ENCODE data around the gene CTH. TPM values are rescaled to one million over a fixed set of nuclear protein-coding genes. Genes with fewer than 3 reads are reported as not detected.

CTH gene
- total RNA-seq, 2 donors from 2014 or later = 19.1 to 26.2 TPM

- H3K36me3 ChIP-seq (ENCODE audit: control insufficient read depth, insufficient read depth, low read length) = peaks cover 48% of the 10 kb centered on the region
- no peaks in the 10 kb centered on the region for H3K27me3 ChIP-seq (ENCODE audit: control insufficient read depth, insufficient read depth, low read length, poor library complexity, severe bottlenecking)
- H3K9me3 ChIP-seq (ENCODE audit: control insufficient read depth, low read length) = no peaks in the 10 kb centered on the region
- Mint-ChIP-seq H3K4me3 (no peak overlapping the region), H3K27me3 (ENCODE audit: insufficient read depth) (no peaks in the 10 kb centered on the region), H3K36me3 (ENCODE audit: low read depth) (peaks cover 68% of the 10 kb centered on the region), H3K9me3 (no peaks in the 10 kb centered on the region), H3K4me1 (peaks cover 9% of the 10 kb centered on the region), H3K27ac (no peak overlapping the region)
- DNase-seq = no peak
- WGBS, 2 experiments (ENCODE audit: insufficient coverage in 1 of 2, insufficient read length in 1 of 2) = 100% methylated on average over 1 of the region's 2 CpGs; no CpG with 5 or more reads in 1 of the 2 experiments
- no peak overlapping the region for H3K4me3 ChIP-seq (ENCODE audit: low read length)
- H3K27ac ChIP-seq (ENCODE audit: low read depth, low read length) = no peak overlapping the region
- H3K9ac ChIP-seq (ENCODE audit: extremely low read depth, low read length, poor library complexity, severe bottlenecking) = no peak overlapping the region
- no peaks in the 10 kb centered on the region for H3K4me1 ChIP-seq (ENCODE audit: control insufficient read depth, insufficient read depth, low read length)
- TF ChIP-seq, protein P1, sequence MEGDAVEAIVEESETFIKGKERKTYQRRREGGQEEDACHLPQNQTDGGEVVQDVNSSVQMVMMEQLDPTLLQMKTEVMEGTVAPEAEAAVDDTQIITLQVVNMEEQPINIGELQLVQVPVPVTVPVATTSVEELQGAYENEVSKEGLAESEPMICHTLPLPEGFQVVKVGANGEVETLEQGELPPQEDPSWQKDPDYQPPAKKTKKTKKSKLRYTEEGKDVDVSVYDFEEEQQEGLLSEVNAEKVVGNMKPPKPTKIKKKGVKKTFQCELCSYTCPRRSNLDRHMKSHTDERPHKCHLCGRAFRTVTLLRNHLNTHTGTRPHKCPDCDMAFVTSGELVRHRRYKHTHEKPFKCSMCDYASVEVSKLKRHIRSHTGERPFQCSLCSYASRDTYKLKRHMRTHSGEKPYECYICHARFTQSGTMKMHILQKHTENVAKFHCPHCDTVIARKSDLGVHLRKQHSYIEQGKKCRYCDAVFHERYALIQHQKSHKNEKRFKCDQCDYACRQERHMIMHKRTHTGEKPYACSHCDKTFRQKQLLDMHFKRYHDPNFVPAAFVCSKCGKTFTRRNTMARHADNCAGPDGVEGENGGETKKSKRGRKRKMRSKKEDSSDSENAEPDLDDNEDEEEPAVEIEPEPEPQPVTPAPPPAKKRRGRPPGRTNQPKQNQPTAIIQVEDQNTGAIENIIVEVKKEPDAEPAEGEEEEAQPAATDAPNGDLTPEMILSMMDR (conservative IDR thresholded peaks at IDR 0.05) = no peak
Measured at GRCh38 chr1:70429219-70429618, 18.2 kb downstream of the CTH start.

GRCh38 chr1:70429757-70430156 lies 18.7 kb downstream of the CTH start:
- peaks cover 64% of the 10 kb centered on the region for H3K36me3 Mint-ChIP-seq (ENCODE audit: low read depth)
- H3K27me3 Mint-ChIP-seq (ENCODE audit: insufficient read depth) = no peaks in the 10 kb centered on the region
- peaks cover 9% of the 10 kb centered on the region for H3K4me1 Mint-ChIP-seq
- Histone ChIP-seq H3K9me3 (ENCODE audit: control insufficient read depth, low read length) (no peaks in the 10 kb centered on the region), H3K36me3 (ENCODE audit: control insufficient read depth, insufficient read depth, low read length) (peaks cover 50% of the 10 kb centered on the region), H3K9ac (ENCODE audit: extremely low read depth, low read length, poor library complexity, severe bottlenecking) (no peak overlapping the region), H3K27me3 (ENCODE audit: control insufficient read depth, insufficient read depth, low read length, poor library complexity, severe bottlenecking) (no peaks in the 10 kb centered on the region), H3K4me1 (ENCODE audit: control insufficient read depth, insufficient read depth, low read length) (no peaks in the 10 kb centered on the region), H3K4me3 (ENCODE audit: low read length) (no peak overlapping the region), H3K27ac (ENCODE audit: low read depth, low read length) (no peak overlapping the region)
- H3K4me3 Mint-ChIP-seq = no peak overlapping the region
- 86 to 100% methylated on average over 1 of the region's 1 CpG for WGBS, 2 experiments (ENCODE audit: insufficient coverage in 1 of 2, insufficient read length in 1 of 2)
- no peak overlapping the region for H3K27ac Mint-ChIP-seq
- TF ChIP-seq, protein P1 (conservative IDR thresholded peaks at IDR 0.05) = no peak
- no peak for DNase-seq
- H3K9me3 Mint-ChIP-seq = no peaks in the 10 kb centered on the region

- H3K4me3 Mint-ChIP-seq = no peak overlapping the region
- H3K27ac Mint-ChIP-seq = no peak overlapping the region
- Histone ChIP-seq H3K9ac (ENCODE audit: extremely low read depth, low read length, poor library complexity, severe bottlenecking) (no peak overlapping the region), H3K36me3 (ENCODE audit: control insufficient read depth, insufficient read depth, low read length) (peaks cover 63% of the 10 kb centered on the region), H3K4me3 (ENCODE audit: low read length) (no peak overlapping the region), H3K27ac (ENCODE audit: low read depth, low read length) (no peak overlapping the region), H3K9me3 (ENCODE audit: control insufficient read depth, low read length) (no peaks in the 10 kb centered on the region), H3K27me3 (ENCODE audit: control insufficient read depth, insufficient read depth, low read length, poor library complexity, severe bottlenecking) (no peaks in the 10 kb centered on the region), H3K4me1 (ENCODE audit: control insufficient read depth, insufficient read depth, low read length) (no peaks in the 10 kb centered on the region)
- TF ChIP-seq, protein P1 (conservative IDR thresholded peaks at IDR 0.05) = no peak
- WGBS, 2 experiments (ENCODE audit: insufficient coverage in 1 of 2, insufficient read length in 1 of 2) = 88 to 100% methylated on average over 1 of the region's 2 CpGs
- peaks cover 60% of the 10 kb centered on the region for H3K36me3 Mint-ChIP-seq (ENCODE audit: low read depth)
- DNase-seq = no peak
- H3K4me1 Mint-ChIP-seq = peaks cover under 1% of the 10 kb centered on the region
- H3K9me3 Mint-ChIP-seq = no peaks in the 10 kb centered on the region
- no peaks in the 10 kb centered on the region for H3K27me3 Mint-ChIP-seq (ENCODE audit: insufficient read depth)
Measured at GRCh38 chr1:70431317-70431716, 20.2 kb downstream of the CTH start.
